Neural crest cell (in vitro differentiated cells): ENCODE results near the gene CUBN. TPM values are rescaled to one million over a fixed set of nuclear protein-coding genes. Genes with fewer than 3 reads are reported as not detected.

Experiments used
- DNase-seq: peaks from one replicate; pipeline ENCODE4 v3.0.0; 2021; ENCODE audit warnings: low read depth, mixed read lengths, low spot score
- H3K27ac Mint-ChIP-seq: one replicate; pipeline ENCODE4 v1.8.0; 2021; ENCODE audit warnings: mild to moderate bottlenecking, mixed read lengths; ENCODE audit not compliant: unreplicated experiment
- H3K27me3 Mint-ChIP-seq: 2 replicates; pipeline ENCODE4 v1.8.0; 2021; ENCODE audit warnings: low read depth, mild to moderate bottlenecking, mixed read lengths
- H3K36me3 Mint-ChIP-seq: 2 replicates; pipeline ENCODE4 v1.8.0; 2021; ENCODE audit warnings: low read depth, mild to moderate bottlenecking, mixed read lengths
- H3K4me1 Mint-ChIP-seq: 2 replicates; pipeline ENCODE4 v1.8.0; 2021; ENCODE audit warnings: mixed read lengths
- H3K4me3 Mint-ChIP-seq: one replicate; pipeline ENCODE4 v1.8.0; 2021; ENCODE audit warnings: mild to moderate bottlenecking, mixed read lengths
- H3K9me3 Mint-ChIP-seq: 2 replicates; pipeline ENCODE4 v1.8.0; 2021; ENCODE audit warnings: mixed read lengths
- CTCF ChIP-seq: fragments of 200-600 bp; sonication (generic); conservative IDR thresholded peaks from 2 replicates; pipeline ENCODE4 v1.5.0; 2021; ENCODE audit warnings: antibody characterized with exemption, mild to moderate bottlenecking
- total RNA-seq: library from RNA; stranded (reverse); gene quantifications from 2 replicates; pipeline ENCODE4 v1.2.1, GENCODE V29; 2021

CUBN gene
- total RNA-seq, 1 donor from 2014 or later = 2.2 TPM

GRCh38 chr10:17009212-17009700, 120.4 kb downstream of the CUBN start:
- H3K4me1 Mint-ChIP-seq = peaks cover 75% of the 10 kb centered on the region

GRCh38 chr10:17007418-17007770, 122.2 kb downstream of the CUBN start:
- Mint-ChIP-seq H3K4me1 (peaks cover 88% of the 10 kb centered on the region), H3K27me3 (no peaks in the 10 kb centered on the region), H3K9me3 (peaks cover 5% of the 10 kb centered on the region), H3K4me3 (peak overlapping the region; percentile 78), H3K27ac (peak overlapping the region; percentile 99), H3K36me3 (peaks cover 5% of the 10 kb centered on the region)
- TF ChIP-seq CTCF = no peak
- DNase-seq = no peak

More at GRCh38 chr10:17009212-17009700, 120.4 kb downstream of the CUBN start:
- no peak for TF ChIP-seq CTCF
- H3K9me3 Mint-ChIP-seq = peaks cover 5% of the 10 kb centered on the region
- peaks cover 5% of the 10 kb centered on the region for H3K36me3 Mint-ChIP-seq
- no peak for DNase-seq
- peak overlapping the region; percentile 79 for H3K27ac Mint-ChIP-seq
- H3K4me3 Mint-ChIP-seq = peak overlapping the region; percentile 3
- H3K27me3 Mint-ChIP-seq = no peaks in the 10 kb centered on the region

GRCh38 chr10:17006631-17007417, 122.8 kb downstream of the CUBN start:
- peak; percentile 66 for DNase-seq
- Mint-ChIP-seq H3K9me3 (peaks cover 5% of the 10 kb centered on the region), H3K4me1 (peaks cover 93% of the 10 kb centered on the region), H3K27ac (peak overlapping the region; percentile 99), H3K36me3 (peaks cover 5% of the 10 kb centered on the region), H3K27me3 (no peaks in the 10 kb centered on the region), H3K4me3 (peak overlapping the region; percentile 78)
- TF ChIP-seq CTCF = no peak

GRCh38 chr10:17005621-17006566, 123.7 kb downstream of the CUBN start:
- Mint-ChIP-seq H3K4me3 (peak overlapping the region; percentile 78), H3K4me1 (peaks cover 89% of the 10 kb centered on the region), H3K27ac (peak overlapping the region; percentile 99), H3K27me3 (no peaks in the 10 kb centered on the region), H3K9me3 (no peaks in the 10 kb centered on the region), H3K36me3 (no peaks in the 10 kb centered on the region)
- TF ChIP-seq CTCF = no peak
- DNase-seq = no peak

GRCh38 chr10:17004801-17005380, 124.7 kb downstream of the CUBN start:
- Mint-ChIP-seq H3K9me3 (no peaks in the 10 kb centered on the region), H3K4me1 (peaks cover 85% of the 10 kb centered on the region), H3K4me3 (no peak overlapping the region), H3K27me3 (no peaks in the 10 kb centered on the region), H3K27ac (peak overlapping the region; percentile 99), H3K36me3 (no peaks in the 10 kb centered on the region)
- no peak for TF ChIP-seq CTCF
- DNase-seq = no peak
